HepG2 (cell line): ENCODE results near the gene C2CD4A. TPM values are rescaled to one million over a fixed set of nuclear protein-coding genes. Genes with fewer than 3 reads are reported as not detected.

Experiments used
- CCDC6 ChIP-seq: sonication (generic); formaldehyde crosslinking; IDR thresholded peaks from 2 replicates; pipeline ENCODE4 v1.8.1; 2022; ENCODE audit warnings: mild to moderate bottlenecking, missing genetic modification reagents, moderate library complexity
- GABPB1 ChIP-seq: IDR thresholded peaks from 2 replicates; pipeline ENCODE4 v1.6.1; 2016; ENCODE audit warnings: mild to moderate bottlenecking, missing genetic modification reagents, moderate library complexity, missing compliant biosample characterization
- GZF1 ChIP-seq: sonication (generic); formaldehyde crosslinking; IDR thresholded peaks from 2 replicates; pipeline ENCODE4 v1.5.1; 2020; ENCODE audit warnings: mild to moderate bottlenecking, missing genetic modification reagents
- MAFK ChIP-seq, 2 experiments: IDR thresholded peaks in 1 of 2; conservative IDR thresholded peaks in 1 of 2; 2 replicates each; pipeline ENCODE4 v1.6.1; 2011; ENCODE audit warnings: improper control_type of control experiment in 2 of 2, low read length in 2 of 2
- MEIS2 ChIP-seq: sonication (generic); formaldehyde crosslinking; IDR thresholded peaks from 2 replicates; pipeline ENCODE4 v1.9.0; 2021; ENCODE audit warnings: mild to moderate bottlenecking, missing genetic modification reagents
- SALL1 ChIP-seq: sonication (generic); formaldehyde crosslinking; IDR thresholded peaks from 2 replicates; pipeline ENCODE4 v1.8.0; 2022; ENCODE audit warnings: mild to moderate bottlenecking, missing genetic modification reagents
- SP140L ChIP-seq: sonication (generic); formaldehyde crosslinking; IDR thresholded peaks from 2 replicates; pipeline ENCODE4 v1.4.0; 2020; ENCODE audit warnings: missing genetic modification reagents, borderline replicate concordance
- ZNF256 ChIP-seq: sonication (generic); formaldehyde crosslinking; conservative IDR thresholded peaks from 2 replicates; pipeline ENCODE4 v1.4.0; 2020; ENCODE audit warnings: missing genetic modification reagents
- ZNF460 ChIP-seq: sonication (generic); formaldehyde crosslinking; IDR thresholded peaks from 2 replicates; pipeline ENCODE4 v1.5.1; 2020; ENCODE audit warnings: missing genetic modification reagents, mild to moderate bottlenecking, borderline replicate concordance
- ZNF7 ChIP-seq: IDR thresholded peaks from 2 replicates; pipeline ENCODE4 v1.6.1; 2016; ENCODE audit warnings: missing biosample characterization, missing genetic modification reagents
- ZNF704 ChIP-seq: sonication (generic); formaldehyde crosslinking; IDR thresholded peaks from 2 replicates; pipeline ENCODE4 v1.8.1; 2023; ENCODE audit warnings: mild to moderate bottlenecking, inconsistent platforms, moderate library complexity, missing genetic modification reagents, borderline replicate concordance
- ZNF747 ChIP-seq: sonication (generic); formaldehyde crosslinking; IDR thresholded peaks from 2 replicates; pipeline ENCODE4 v1.8.1; 2023; ENCODE audit warnings: missing genetic modification reagents, mild to moderate bottlenecking, borderline replicate concordance
- ZNF788 ChIP-seq: sonication (generic); formaldehyde crosslinking; IDR thresholded peaks from 2 replicates; pipeline ENCODE4 v1.5.0; 2020; ENCODE audit warnings: mild to moderate bottlenecking, missing genetic modification reagents, borderline replicate concordance
- polyA plus RNA-seq, 8 experiments: library from polyadenylated mRNA; depleted of rRNA in 3 of 8; stranded (reverse) in 7 of 8; unstranded in 1 of 8; fragments of >200 nt; fragmentation: Illumina TruSeq in 4 of 8; extraction: Trizol in 4 of 8; gene quantifications; 2 replicates each; pipeline versions ENCODE4 v1.2.1 to v1.2.3, GENCODE V29; 2011 to 2016; ENCODE audit warnings: low read depth in 4 of 8, missing spikeins in 1 of 8, mixed read lengths in 1 of 8; ENCODE audit not compliant: insufficient read depth in 1 of 8
- total RNA-seq, 5 experiments: library from RNA; depleted of rRNA; stranded (reverse); fragments of >200 nt; fragmentation: Illumina TruSeq; extraction: Trizol; gene quantifications; 2 replicates each; pipeline ENCODE4 v1.2.3, GENCODE V29; 2016; ENCODE audit warnings: low read depth in 1 of 5
- TF ChIP-seq, protein P1 (sequence below), 2 experiments: sonication (generic) in 1 of 2; formaldehyde crosslinking in 1 of 2; IDR thresholded peaks; 2 replicates each; pipeline versions ENCODE4 v1.6.1 to v1.9.0; 2014 to 2022; ENCODE audit warnings: antibody characterized with exemption in 1 of 2, borderline replicate concordance in 1 of 2, inconsistent platforms in 1 of 2, low read depth in 1 of 2, missing genetic modification reagents in 1 of 2

C2CD4A gene
- total and polyA plus RNA-seq, 2 of the 13 experiments (the other 11 are each of a cell fraction or from before 2014, with no cell fraction given), result 0.20 TPM; not detected in 1

DNA sequence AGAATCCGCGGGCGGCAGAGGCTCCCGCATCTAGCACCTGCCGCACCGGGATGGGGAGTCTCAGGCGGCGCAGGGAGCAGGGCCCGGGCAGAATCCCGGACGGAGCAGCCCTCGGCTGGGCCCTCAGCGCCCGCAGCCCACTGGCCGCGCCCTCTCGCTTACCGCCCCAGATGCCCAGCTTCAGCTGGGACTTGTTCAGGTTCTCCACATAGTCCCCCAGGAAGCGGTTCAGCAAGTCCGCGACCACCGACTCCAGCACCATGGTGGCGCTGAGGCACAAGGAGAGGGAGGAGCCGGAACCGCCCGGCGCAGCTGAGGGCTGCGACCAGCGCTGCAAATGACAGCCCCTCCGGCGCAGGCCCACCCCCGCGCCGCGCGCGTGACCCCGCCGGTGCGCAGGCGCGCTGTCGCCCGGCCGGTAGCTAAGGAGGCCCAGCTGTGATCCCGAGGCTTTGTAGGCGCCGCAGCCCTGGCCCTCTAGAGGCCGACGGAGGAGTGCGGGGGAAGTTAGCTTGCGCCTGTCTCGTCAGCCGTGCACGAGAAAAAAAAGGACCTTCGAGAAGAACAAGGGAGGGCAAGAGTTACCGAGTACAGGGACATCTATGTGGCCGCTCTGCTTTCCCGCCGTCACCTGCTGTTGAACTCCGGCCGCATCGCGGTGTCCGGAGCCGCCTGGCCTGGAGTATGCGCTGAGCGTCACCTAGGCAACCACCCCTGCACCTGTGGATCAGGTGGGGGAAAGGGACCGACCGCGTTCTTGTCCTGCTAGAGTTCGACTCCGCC is 6.5 kb upstream of the C2CD4A start, which contains the start of gene VPS13C (continued):
- TF ChIP-seq, protein P1, sequence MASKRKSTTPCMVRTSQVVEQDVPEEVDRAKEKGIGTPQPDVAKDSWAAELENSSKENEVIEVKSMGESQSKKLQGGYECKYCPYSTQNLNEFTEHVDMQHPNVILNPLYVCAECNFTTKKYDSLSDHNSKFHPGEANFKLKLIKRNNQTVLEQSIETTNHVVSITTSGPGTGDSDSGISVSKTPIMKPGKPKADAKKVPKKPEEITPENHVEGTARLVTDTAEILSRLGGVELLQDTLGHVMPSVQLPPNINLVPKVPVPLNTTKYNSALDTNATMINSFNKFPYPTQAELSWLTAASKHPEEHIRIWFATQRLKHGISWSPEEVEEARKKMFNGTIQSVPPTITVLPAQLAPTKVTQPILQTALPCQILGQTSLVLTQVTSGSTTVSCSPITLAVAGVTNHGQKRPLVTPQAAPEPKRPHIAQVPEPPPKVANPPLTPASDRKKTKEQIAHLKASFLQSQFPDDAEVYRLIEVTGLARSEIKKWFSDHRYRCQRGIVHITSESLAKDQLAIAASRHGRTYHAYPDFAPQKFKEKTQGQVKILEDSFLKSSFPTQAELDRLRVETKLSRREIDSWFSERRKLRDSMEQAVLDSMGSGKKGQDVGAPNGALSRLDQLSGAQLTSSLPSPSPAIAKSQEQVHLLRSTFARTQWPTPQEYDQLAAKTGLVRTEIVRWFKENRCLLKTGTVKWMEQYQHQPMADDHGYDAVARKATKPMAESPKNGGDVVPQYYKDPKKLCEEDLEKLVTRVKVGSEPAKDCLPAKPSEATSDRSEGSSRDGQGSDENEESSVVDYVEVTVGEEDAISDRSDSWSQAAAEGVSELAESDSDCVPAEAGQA (IDR thresholded peaks at IDR 0.05; ENCODE audit: low read depth), result no peak; the same call in 1 of the 2 replicates
- TF ChIP-seq, protein P1 (CRISPR knock-in tag; IDR thresholded peaks at IDR 0.05; ENCODE audit: borderline replicate concordance), result peak; percentile 83; the same call in 1 of the 2 replicates
- TF ChIP-seq SP140L (CRISPR knock-in tag) (no peak), ZNF256 (CRISPR knock-in tag) (no peak; the same call in 1 of the 2 replicates), ZNF7 (CRISPR knock-in tag) (peak; percentile 87), MAFK (conservative IDR thresholded peaks at IDR 0.05 in 1 of 2, IDR thresholded peaks at IDR 0.05 in 1 of 2; ENCODE audit: low read length in 2 of 2) (no peak), ZNF704 (CRISPR knock-in tag) (no peak), ZNF788 (CRISPR knock-in tag) (peak; percentile 74; the same call in 1 of the 2 replicates), GABPB1 (CRISPR knock-in tag) (peak; percentile 80; the same call in 1 of the 2 replicates), ZNF747 (CRISPR knock-in tag) (peak; percentile 88), CCDC6 (peak; percentile 82), ZNF460 (CRISPR knock-in tag) (no peak), SALL1 (CRISPR knock-in tag) (no peak; the same call in none of the 2 replicates), MEIS2 (CRISPR knock-in tag) (peak; percentile 69), GZF1 (CRISPR knock-in tag) (no peak)
